ENCODE measurements around the gene SPATA13.
"Not testable (repeated sequence)": the region's sequence is repeated elsewhere in the genome, so short reads cannot be mapped to it uniquely, and the experiment has no call there.

Gene SPATA13

GRCh38 chr13:24327598-24327997, 167.1 kb downstream of the SPATA13 start:
- DNase-seq, result not testable (repeated sequence)

GRCh38 chr13:24328145-24328544, 167.6 kb downstream of the SPATA13 start:
- DNase-seq, result no peak

GRCh38 chr13:24338721-24339120, 178.2 kb downstream of the SPATA13 start:
- no peak for DNase-seq

GRCh38 chr13:24339937-24340607, 179.6 kb downstream of the SPATA13 start:
- DNase-seq, result no peak

GRCh38 chr13:24340608-24340955, 180.1 kb downstream of the SPATA13 start:
- DNase-seq, result no peak

GRCh38 chr13:24341439-24341838, 180.9 kb downstream of the SPATA13 start:
- no peak for DNase-seq

- DNase-seq, result no peak
These were observed 187.9 kb downstream of the SPATA13 start for GRCh38 chr13:24348385-24348784.

GRCh38 chr13:24348797-24349515, 188.4 kb downstream of the SPATA13 start:
- no peak for DNase-seq

- not testable (repeated sequence) for DNase-seq
These were observed 189.5 kb downstream of the SPATA13 start for GRCh38 chr13:24349778-24350664.

- no peak for DNase-seq
These were observed 190.9 kb downstream of the SPATA13 start for GRCh38 chr13:24351423-24351822.

- no peak for DNase-seq
These were observed 193.2 kb downstream of the SPATA13 start for GRCh38 chr13:24353736-24354135.

GRCh38 chr13:24355103-24355502, 194.6 kb downstream of the SPATA13 start:
- no peak for DNase-seq

GRCh38 chr13:24356270-24356669, 195.8 kb downstream of the SPATA13 start:
- no peak for DNase-seq

Data from CD4-positive, alpha-beta T cell treated with Interleukin-4 for 1 hour (primary cell).